HG03521 (cell line): Measurements from ENCODE around the gene ITGA4.

Source experiments
- ATAC-seq: cut with Tn5 transposase; IDR thresholded peaks from one replicate; pipeline ENCODE4 v1.9.1; 2021; ENCODE audit warnings: mild to moderate bottlenecking, moderate library complexity; ENCODE audit not compliant: unreplicated experiment

ITGA4 gene

GRCh38 chr2:181499231-181499630 is 42.0 kb downstream of the ITGA4 start:
- ATAC-seq, result no peak

GRCh38 chr2:181500201-181500600 is 43.0 kb downstream of the ITGA4 start:
- no peak for ATAC-seq

DNA sequence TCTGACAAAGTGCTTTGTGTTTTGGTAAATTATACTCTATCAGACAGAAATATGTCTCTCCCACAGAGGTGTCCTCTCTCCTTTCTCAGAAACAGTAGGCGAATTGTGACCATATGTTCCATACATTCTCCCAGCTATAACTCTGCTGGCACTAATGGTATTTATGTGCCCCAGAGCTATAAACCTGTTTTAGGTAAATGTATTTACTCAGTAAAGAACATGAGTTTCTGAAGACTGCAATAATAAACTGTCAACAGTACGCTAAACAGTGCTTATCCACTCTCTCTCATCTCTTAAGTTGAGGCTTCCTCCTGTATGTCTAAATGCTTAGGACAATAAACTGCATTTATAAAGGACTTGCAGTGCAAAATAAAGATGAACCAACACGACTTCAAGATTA is 58.5 kb downstream of the ITGA4 start:
- ATAC-seq, result no peak

- ATAC-seq, result no peak
Observed at GRCh38 chr2:181516992-181517391, 59.8 kb downstream of the ITGA4 start.

GRCh38 chr2:181517685-181518301 is 60.6 kb downstream of the ITGA4 start:
- no peak for ATAC-seq

DNA sequence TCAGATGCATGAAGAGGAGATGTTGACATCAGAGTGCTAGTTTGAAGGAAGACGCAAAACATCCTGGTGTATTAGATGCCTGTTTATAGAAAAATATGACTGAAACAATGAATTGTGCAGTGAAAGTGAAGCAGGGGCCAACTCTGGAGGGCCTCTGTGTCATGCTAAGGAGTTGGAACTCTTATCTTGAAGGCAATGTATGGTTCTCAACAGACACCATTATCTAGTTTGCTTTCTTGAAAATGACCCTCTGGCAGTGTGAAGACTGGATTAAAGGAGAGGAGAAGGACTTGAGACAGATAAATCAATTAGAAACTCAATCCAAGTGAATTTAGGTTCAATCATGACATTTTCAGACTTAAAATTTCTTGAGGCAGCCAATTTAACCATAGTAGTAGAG is 63.1 kb downstream of the ITGA4 start:
- ATAC-seq, result no peak

GRCh38 chr2:181523756-181524155 is 66.6 kb downstream of the ITGA4 start:
- no peak for ATAC-seq

GRCh38 chr2:181526014-181526413 is 68.8 kb downstream of the ITGA4 start:
- ATAC-seq, result no peak

GRCh38 chr2:181527058-181527457 is 69.9 kb downstream of the ITGA4 start:
- ATAC-seq, result no peak

DNA sequence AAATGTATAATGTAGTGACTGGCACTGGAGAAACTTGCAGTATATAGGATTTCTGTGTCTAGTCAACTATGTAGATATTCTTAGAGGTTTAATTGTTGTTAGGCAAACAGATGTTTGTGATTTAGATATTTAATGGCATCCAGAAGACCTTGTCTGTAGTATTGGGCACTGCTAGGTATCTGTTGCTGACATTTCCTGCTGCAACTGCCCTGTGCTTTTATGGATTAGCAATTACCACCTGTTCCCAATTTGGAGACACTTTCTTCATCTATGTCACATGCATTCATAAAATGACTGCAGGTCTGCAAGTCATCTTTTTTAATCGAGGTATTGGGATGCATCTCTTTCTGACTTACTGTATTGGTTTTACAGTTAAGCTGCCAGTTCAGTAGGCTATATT is 71.3 kb downstream of the ITGA4 start:
- ATAC-seq, result no peak

DNA sequence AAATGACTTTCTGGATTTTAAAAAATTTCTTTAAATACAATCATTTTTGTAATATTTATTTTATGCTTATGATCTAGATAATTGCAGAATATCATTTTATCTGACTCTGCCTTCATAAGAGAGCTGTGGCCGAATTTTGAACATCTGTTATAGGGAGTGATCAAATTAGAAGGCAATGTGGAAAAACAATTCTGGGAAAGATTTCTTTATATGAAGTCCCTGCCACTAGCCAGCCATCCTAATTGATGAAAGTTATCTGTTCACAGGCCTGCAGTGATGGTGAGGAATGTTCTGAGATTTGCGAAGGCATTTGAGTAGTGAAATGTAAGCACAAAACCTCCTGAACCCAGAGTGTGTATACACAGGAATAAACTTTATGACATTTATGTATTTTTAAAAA is 79.5 kb downstream of the ITGA4 start:
- no peak for ATAC-seq

- no peak for ATAC-seq
Observed at GRCh38 chr2:181540421-181540820, 83.2 kb downstream of the ITGA4 start.

DNA sequence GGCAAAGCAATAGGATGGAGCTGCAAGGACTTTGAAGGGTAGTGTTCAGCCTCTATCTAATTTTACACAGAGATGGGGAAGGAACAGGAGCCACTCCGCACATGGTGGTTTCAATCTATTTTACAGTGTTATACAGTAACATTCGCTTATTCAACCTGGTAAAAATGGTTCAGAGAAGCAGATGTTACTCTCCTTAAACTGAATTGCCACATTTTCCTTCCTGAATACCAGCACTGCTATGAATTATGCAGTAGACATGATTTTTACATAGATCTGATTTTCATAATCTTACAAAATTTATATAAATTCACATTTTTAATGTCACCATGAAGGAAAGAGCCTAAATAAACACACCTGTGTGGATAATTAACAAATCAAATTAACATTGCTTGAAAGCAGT is 85.0 kb downstream of the ITGA4 start:
- no peak for ATAC-seq

DNA sequence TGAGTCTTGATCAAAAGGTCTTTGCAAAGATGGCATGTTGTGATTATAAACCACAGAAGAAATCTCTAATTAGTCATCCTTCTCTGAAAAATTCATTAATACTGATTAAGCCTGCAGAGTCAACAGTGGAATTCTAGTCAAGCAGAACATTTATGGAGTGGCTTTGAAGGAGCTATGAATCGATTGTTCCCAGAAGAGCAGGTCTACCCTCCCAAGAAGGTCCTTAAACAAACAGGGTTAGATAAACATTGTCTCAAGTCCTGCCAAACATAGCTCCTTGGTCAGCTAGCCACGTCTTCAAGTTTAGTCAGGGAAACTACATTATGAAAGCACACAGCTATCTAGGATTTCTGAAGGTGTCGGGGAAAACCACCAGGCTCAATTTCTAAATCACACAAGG is 88.9 kb downstream of the ITGA4 start:
- ATAC-seq, result no peak

DNA sequence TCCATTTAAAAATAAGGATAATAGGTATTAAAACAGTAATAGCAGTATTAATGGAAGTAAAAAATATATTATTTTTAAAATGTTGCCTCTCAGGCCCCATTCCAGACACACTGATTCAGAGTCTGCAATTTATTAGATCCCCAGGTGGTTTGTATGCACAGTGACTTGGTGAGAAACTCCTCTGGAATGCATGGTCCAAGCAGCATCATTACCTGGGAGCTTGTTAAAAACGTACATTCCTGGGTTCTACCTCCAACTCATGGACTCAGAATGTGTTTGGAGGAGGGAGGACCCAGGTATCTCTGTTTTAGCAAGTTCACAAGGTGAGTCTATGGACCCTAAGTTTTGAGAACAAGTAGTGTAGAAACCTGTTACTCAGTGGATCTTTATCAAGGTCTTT is 95.6 kb downstream of the ITGA4 start:
- no peak for ATAC-seq

DNA sequence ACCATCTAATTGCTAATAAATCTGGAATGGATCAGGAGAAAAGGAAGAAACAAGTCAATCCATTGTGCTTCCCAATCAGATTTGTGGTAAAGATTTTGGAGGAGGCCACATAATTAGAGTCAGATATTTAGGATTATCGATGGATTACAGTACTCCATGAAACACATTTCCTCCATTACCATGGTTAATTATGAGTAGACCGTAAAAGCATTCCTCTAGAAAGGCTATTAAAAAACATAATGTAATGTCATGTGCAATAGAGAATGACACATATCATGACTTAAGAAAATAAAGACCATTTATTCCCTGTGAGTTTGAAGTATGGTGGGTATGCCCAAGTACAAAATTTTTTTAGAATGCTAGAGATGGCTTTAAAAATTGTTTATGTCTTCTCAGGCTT is 96.1 kb downstream of the ITGA4 start:
- ATAC-seq, result no peak

GRCh38 chr2:181554061-181554830 is 97.1 kb downstream of the ITGA4 start:
- no peak for ATAC-seq

- ATAC-seq, result no peak
Observed at GRCh38 chr2:181558371-181558770, 101.2 kb downstream of the ITGA4 start.

DNA sequence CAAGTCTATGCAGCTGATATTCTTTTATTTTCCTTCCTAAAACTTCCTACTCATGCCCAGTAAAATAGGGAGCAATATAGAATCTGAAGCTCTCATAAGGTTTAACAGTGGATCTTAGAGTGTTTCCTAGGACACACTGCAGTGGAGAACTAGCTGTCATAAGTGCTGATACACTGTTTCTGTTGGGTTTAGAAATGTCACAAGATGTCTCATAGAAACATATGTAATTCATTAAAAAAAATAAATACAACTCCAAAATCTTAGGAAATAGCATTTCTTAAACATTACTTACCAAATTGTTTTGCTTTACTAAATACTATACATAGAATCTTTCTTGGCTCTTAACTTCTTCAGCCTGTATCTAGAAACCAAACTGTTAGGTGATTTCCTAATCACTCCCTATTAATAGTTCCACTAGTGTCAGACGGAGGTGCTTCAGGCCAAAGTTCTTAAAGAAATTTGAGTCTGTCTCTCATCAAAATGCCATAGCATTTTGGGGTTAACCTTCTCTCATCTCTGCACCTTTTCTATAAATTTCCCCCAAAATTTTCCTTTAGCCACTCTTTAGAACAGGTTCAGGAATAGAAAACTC is 106.0 kb downstream of the ITGA4 start:
- ATAC-seq, result no peak

DNA sequence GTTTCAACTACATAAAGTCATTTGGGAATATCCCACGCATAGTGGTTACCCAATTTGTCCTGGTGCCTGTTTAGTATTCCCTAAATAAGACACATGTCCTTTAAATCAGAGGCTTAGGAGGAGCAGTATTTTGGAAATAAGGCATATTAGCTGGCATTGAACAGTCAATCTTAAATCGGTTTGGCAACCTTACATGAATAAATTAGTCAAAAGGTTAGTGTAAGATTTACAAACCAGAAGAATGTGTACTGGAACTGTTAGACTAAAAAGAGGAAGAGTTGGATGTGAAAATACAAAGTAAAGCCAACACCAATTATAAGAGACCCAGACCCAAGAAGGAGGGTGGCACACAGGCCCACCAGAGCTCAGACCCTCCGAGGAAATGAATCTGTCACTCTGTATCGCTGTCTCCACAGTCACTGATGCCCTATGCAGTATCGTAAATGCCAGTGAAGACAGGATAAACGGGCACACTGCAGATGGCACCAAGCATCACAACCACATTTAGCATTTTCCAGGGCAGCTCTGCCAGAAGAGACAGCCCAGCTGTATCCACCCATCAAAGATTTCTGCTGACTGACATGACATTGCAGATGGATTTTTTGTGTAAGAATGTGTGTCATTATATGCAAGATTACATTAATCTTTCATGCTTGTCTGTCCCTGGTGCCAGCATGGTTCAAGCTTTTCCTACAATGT is 109.3 kb downstream of the ITGA4 start:
- no peak for ATAC-seq

GRCh38 chr2:181570059-181570458 is 112.9 kb downstream of the ITGA4 start:
- ATAC-seq, result no peak
